T-helper 2 cell treated with Interferon-gamma antibody and Interleukin-4, amounts not matched to agents 5 μg/mL and 100 μg/mL, for 36 hours (primary cell): ENCODE measurements around the gene PIK3R5.

Experiments used
- DNase-seq: peaks from one replicate; pipeline ENCODE4 v3.0.0; 2021; ENCODE audit warnings: low spot score
- H3K27ac Mint-ChIP-seq: one replicate; pipeline ENCODE4 v1.8.0; 2021; ENCODE audit warnings: mild to moderate bottlenecking, mixed read lengths
- H3K27me3 Mint-ChIP-seq: one replicate; pipeline ENCODE4 v1.8.0; 2021; ENCODE audit warnings: low read depth, mixed read lengths
- H3K36me3 Mint-ChIP-seq: one replicate; pipeline ENCODE4 v1.8.0; 2021; ENCODE audit warnings: low read depth, mixed read lengths
- H3K4me1 Mint-ChIP-seq: one replicate; pipeline ENCODE4 v1.8.0; 2021; ENCODE audit warnings: low read depth, mixed read lengths
- H3K4me3 Mint-ChIP-seq: one replicate; pipeline ENCODE4 v1.8.0; 2022; ENCODE audit warnings: mild to moderate bottlenecking, moderate library complexity, mixed read lengths
- H3K9me3 Mint-ChIP-seq: one replicate; pipeline ENCODE4 v1.8.0; 2021; ENCODE audit warnings: mixed read lengths

Gene PIK3R5

DNA sequence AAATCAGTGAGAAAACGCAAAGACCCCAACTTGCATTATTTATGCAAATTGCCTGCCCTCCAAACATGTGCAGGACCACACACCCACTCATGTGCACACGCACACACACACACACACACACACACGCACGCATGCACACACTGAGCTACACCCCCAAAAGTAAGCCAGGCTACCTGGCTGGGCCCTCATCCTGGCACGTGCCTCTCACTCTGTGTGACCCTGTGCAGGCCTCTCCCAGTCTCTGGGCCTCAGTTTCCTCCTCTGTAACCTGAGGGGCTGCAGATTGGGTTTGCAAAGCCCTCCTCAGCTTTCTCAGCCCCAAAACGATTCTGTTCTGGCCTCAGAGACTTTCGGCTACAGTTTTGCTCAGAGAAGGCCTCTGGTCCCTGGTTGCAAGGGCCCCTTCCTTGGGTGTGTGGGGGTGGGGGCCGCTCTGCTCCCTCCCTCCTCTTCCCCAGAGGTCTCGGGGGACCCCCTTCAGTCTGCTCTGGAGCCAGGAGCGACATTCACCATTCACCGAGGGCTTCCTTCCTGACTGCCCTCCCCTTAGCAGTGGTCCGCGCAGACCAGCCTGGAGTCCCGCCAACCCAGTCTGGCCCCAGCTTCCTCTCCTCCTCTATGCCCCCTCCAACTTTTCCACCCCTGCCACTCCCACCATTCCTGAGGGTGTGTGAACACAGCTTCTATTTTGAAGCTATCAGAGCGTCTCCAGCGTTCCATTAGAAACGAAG is 92.6 kb downstream of the PIK3R5 start:
- Mint-ChIP-seq H3K4me1 (peaks cover 18% of the 10 kb centered on the region), H3K27me3 (no peaks in the 10 kb centered on the region), H3K9me3 (no peaks in the 10 kb centered on the region), H3K36me3 (peaks cover 4% of the 10 kb centered on the region), H3K27ac (no peak overlapping the region), H3K4me3 (no peak overlapping the region)
- no peak for DNase-seq

DNA sequence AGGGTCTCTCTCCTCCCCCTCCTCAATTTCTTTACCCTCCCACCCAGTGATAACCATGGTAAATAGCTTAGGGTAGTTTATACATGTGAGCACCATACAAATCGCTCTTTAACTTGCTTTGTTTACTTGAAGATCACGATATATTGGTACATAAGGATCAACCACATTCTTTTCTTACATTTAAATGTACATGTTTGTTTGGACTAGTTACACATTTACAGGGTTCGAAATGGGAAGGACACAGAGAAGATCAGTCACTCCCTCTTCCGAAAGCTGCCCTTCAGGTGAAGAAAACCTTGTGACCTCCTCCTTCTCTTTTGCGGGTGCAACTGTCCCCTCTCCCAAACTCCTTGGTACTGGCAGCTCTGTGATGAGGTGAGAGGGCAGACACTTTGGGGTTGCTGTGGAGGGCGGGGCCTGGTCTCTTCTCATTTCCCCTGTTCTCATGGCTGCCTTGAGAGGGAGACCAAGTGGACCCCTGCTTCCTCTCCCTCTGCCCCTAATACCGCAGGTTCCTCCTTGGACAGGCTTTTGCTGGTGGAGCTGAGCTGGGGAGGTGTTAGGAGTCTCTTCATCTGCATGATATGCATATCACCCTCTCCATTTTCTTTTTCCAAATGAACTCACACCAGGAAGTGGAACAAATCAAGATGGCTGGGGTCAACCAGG is 93.3 kb downstream of the PIK3R5 start:
- Mint-ChIP-seq H3K9me3 (no peaks in the 10 kb centered on the region), H3K27me3 (no peaks in the 10 kb centered on the region), H3K36me3 (no peaks in the 10 kb centered on the region), H3K4me3 (no peak overlapping the region), H3K4me1 (peaks cover 21% of the 10 kb centered on the region), H3K27ac (no peak overlapping the region)
- no peak for DNase-seq

DNA sequence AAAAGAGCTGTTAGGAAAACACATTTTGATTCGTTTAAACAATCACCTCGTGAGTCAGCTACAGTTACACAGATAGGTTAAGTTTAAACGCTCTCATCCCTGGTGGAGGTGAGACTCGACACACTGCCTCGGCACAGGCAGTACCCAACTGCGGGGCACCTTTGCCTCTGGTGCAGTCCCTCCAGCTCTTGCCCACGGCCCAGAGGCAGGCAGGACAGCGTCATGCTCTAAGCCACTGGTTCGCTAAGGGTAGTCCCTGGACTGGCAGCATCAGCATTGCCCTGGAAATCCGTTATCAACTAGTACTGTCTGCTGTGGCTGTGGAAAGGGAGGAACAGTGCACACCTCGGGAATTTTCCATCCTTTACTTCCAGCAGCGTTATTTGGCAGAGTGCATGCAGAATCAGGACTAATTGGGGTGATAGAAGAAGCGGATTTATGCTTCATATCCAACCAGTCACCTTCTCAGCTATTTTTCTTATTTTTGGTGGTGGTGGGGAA is 94.4 kb downstream of the PIK3R5 start:
- Mint-ChIP-seq H3K36me3 (peaks cover 3% of the 10 kb centered on the region), H3K4me3 (no peak overlapping the region), H3K9me3 (no peaks in the 10 kb centered on the region), H3K4me1 (peaks cover 28% of the 10 kb centered on the region), H3K27me3 (no peaks in the 10 kb centered on the region), H3K27ac (no peak overlapping the region)
- no peak for DNase-seq

GRCh38 chr17:8870406-8871040 is 95.0 kb downstream of the PIK3R5 start:
- peaks cover 3% of the 10 kb centered on the region for H3K36me3 Mint-ChIP-seq
- H3K9me3 Mint-ChIP-seq = no peaks in the 10 kb centered on the region

DNA sequence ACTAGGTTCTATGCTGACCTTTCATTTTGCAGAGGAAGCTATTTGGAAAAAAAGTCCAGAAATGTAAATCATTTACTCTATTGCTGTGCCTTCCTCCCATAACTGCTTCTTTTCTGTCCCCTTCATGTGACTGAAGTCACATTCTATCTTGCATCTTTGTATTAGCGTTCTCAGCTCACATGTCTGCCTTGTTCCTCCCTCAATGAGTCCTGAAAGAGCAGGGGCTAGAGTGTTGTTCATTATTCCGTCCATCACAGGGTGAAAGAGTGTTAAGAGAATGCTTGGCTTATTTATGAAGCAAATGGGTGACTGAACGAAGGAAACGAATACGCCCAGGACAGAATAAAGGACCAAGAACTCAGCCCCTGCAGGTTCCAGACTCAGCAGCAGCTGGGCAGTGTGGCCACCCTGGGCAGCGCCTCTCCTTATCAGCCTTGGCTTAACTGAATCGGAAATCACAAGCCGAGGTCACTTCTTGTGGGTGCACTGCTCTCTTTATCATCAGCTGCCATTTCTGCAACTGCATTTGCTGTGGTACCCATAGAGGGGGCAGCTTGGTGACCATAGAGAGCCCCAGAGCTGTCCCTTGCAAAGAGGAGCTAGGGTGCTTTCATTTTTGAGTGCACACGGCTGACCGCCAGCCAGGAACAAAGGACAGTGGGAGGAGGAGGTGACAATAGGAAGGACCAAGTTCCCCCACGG is 96.2 kb downstream of the PIK3R5 start:
- peaks cover 30% of the 10 kb centered on the region for H3K4me1 Mint-ChIP-seq
- H3K4me3 Mint-ChIP-seq = no peak overlapping the region
- H3K27me3 Mint-ChIP-seq = no peaks in the 10 kb centered on the region
- H3K36me3 Mint-ChIP-seq = peaks cover 10% of the 10 kb centered on the region
- DNase-seq = no peak
- no peaks in the 10 kb centered on the region for H3K9me3 Mint-ChIP-seq
- H3K27ac Mint-ChIP-seq = no peak overlapping the region

More at GRCh38 chr17:8870406-8871040, 95.0 kb downstream of the PIK3R5 start:
- H3K4me3 Mint-ChIP-seq = no peak overlapping the region
- H3K27me3 Mint-ChIP-seq = no peaks in the 10 kb centered on the region
- H3K27ac Mint-ChIP-seq = no peak overlapping the region
- peaks cover 28% of the 10 kb centered on the region for H3K4me1 Mint-ChIP-seq
- no peak for DNase-seq

- peak overlapping the region; percentile 85 for H3K27ac Mint-ChIP-seq
- H3K4me1 Mint-ChIP-seq = peaks cover 33% of the 10 kb centered on the region
- H3K27me3 Mint-ChIP-seq = no peaks in the 10 kb centered on the region
- peak overlapping the region; percentile 96 for H3K4me3 Mint-ChIP-seq
- peaks cover 17% of the 10 kb centered on the region for H3K36me3 Mint-ChIP-seq
- H3K9me3 Mint-ChIP-seq = no peaks in the 10 kb centered on the region
- peak; percentile 23 for DNase-seq
Measured at GRCh38 chr17:8868529-8868951, 97.0 kb downstream of the PIK3R5 start.

DNA sequence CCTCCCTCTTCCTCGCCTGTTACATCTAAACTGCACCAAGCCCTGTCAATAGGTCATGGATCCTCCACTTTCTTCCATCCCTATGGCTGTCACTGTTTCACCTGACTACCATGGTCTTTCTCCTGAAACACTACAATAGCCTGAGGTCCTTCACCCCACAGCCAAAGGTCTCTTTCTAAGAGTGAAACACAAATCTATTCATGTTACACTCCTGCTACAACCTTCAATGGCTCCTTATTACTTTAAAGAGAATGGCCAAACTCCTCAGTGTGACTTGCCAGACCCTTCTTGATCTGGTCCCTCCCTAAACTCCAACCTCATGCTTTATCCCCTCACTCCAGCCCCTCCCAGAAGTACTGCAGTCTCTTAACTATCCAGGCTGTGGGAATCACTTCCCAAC is 97.4 kb downstream of the PIK3R5 start:
- no peak for DNase-seq
- Mint-ChIP-seq H3K36me3 (peaks cover 20% of the 10 kb centered on the region), H3K4me3 (peak overlapping the region; percentile 96), H3K27me3 (no peaks in the 10 kb centered on the region), H3K4me1 (peaks cover 33% of the 10 kb centered on the region), H3K27ac (peak overlapping the region; percentile 85), H3K9me3 (no peaks in the 10 kb centered on the region)

DNA sequence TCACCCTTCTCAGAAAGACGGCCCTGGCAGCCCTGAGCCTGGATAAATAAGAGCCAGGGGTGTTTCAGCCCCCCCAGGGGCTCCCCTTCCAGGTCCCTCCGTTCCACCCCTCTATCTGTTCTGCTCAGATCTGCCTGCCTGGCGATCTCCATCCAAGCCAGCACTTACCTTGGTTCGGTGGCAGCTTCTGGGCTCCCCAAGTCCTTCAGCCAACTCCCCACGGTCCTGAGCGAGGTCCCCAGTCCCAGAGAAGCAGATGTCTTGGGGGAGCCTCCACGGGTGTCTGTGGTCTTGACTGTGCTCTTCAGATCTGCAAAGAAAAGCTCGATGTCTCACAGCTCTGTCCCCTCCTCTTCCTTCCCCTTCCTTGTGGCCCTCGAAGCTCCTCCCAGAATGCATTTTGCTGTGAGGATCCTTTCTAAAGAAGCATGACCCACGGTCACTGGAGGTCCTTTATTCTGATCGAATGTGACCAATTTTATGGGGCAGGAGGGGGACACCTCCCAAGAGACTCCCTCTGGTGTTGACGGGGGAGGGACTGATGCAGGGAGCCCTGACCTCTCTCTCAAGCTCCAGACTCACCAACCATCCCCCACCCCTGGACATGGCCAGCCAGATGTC is 98.0 kb downstream of the PIK3R5 start, which contains the start of gene PIK3R6:
TSS of gene PIK3R6 (minus strand) at position 314 of the 621 bp plus-strand sequence. CDS start 17,880 bp downstream, outside the sequence.
- DNase-seq = no peak
- Mint-ChIP-seq H3K27ac (peak within 1 kb of the TSS; percentile 85), H3K9me3 (no peaks in the 10 kb centered on the region), H3K4me1 (peaks cover 37% of the 10 kb centered on the region), H3K4me3 (peak within 1 kb of the TSS; percentile 96), H3K36me3 (peaks cover 23% of the 10 kb centered on the region), H3K27me3 (no peaks in the 10 kb centered on the region)

DNA sequence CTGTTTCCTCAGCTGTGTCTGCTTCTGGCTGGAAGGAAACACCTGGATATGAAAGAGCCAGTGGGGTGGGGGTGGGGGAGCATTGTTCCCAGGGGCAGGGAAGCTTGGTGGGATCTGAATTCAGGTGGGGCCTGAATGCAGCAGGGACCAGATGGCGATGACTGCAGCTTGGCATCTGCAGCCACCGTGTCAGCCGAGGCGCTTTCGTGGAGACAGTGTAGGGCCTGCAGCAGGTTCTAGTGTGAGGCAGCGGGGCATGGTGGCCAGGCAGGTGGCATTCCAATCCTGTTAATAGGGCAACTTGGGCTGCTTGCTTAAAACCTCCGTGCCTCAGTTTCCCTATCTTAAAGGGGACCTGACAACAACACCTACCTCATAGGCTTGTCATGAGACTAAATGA is 99.7 kb downstream of the PIK3R5 start:
- Mint-ChIP-seq H3K27ac (no peak overlapping the region), H3K36me3 (peaks cover 29% of the 10 kb centered on the region), H3K4me1 (peaks cover 48% of the 10 kb centered on the region), H3K27me3 (no peaks in the 10 kb centered on the region), H3K4me3 (peak overlapping the region; percentile 96), H3K9me3 (no peaks in the 10 kb centered on the region)
- no peak for DNase-seq

DNA sequence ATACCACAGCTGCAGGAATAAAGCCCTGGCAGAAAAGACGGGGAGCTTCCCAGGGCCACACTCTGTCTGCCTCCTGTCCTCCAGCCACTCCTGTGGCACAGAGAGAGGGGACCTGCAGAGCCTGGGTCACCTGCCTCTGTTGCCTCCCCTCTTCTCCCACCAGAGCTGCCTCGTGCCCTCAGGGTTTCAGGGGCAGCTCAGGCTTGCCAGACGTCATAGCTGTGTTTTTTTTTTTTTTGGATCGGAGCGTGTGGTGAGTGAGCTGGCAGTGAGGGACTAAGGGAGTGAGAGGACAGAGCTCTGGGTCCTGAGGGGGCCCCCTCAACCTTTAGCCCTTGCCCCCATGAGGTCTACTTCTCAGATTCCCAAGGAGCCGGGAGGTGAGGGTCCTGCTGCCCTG is 100.1 kb downstream of the PIK3R5 start:
- no peak for DNase-seq
- H3K27me3 Mint-ChIP-seq = no peaks in the 10 kb centered on the region
- H3K4me3 Mint-ChIP-seq = peak overlapping the region; percentile 41
- H3K4me1 Mint-ChIP-seq = peaks cover 48% of the 10 kb centered on the region
- peaks cover 29% of the 10 kb centered on the region for H3K36me3 Mint-ChIP-seq
- no peak overlapping the region for H3K27ac Mint-ChIP-seq
- H3K9me3 Mint-ChIP-seq = no peaks in the 10 kb centered on the region

DNA sequence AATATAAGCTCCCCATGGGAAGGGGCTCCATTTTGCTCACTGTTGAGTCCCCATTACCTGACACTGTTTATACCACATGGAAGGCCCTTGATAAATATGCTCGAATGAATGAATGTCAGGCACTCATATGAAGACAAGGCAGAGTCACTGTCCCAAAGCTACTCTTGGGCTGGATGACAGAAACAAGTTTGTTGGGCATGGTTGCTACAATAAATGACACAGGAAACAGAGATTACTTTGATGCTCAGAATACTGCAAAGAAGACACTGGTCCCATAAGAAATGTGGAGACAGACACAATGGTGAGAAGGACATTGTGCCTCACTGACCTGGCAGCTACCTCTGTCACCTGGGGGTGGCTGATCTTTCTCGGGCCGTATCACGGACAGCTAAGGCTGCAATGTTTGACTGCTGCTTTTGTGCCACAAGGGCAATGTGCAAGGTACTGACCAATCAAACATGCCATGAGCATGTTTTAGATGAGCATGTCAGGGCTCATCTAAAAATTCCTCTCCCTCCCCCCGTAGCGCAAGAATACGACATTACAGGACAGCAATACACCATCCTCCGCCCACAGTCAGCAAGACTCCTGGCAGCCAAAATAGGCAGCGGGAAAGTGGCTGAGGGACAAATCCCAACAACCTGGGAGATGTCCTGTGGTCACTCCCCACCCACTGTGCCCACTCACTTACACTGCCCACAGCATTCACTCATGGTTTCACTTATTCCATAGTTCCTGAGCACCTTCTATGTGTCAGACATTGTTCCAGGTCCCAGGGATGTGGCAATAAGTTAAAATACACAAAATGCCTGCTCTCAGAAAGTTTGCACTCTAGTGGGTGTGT is 103.1 kb downstream of the PIK3R5 start:
- Mint-ChIP-seq H3K4me1 (peaks cover 53% of the 10 kb centered on the region), H3K27ac (peak overlapping the region; percentile 87), H3K36me3 (peaks cover 39% of the 10 kb centered on the region), H3K27me3 (no peaks in the 10 kb centered on the region), H3K9me3 (no peaks in the 10 kb centered on the region), H3K4me3 (peak overlapping the region; percentile 75)
- no peak for DNase-seq

GRCh38 chr17:8861495-8862181 is 103.9 kb downstream of the PIK3R5 start:
- H3K27me3 Mint-ChIP-seq = no peaks in the 10 kb centered on the region
- peaks cover 54% of the 10 kb centered on the region for H3K4me1 Mint-ChIP-seq
- no peaks in the 10 kb centered on the region for H3K9me3 Mint-ChIP-seq
- peak overlapping the region; percentile 87 for H3K27ac Mint-ChIP-seq
- DNase-seq = no peak
- H3K36me3 Mint-ChIP-seq = peaks cover 41% of the 10 kb centered on the region
- H3K4me3 Mint-ChIP-seq = peak overlapping the region; percentile 75
